ENCODE measurements around the gene DGCR6L.
"Not testable (repeated sequence)": the region's sequence is repeated elsewhere in the genome, so short reads cannot be mapped to it uniquely, and the experiment has no call there.

- TF ChIP-seq CTCF (IDR thresholded peaks at IDR 0.05); POLR2AphosphoS5 (IDR thresholded peaks at IDR 0.05; ENCODE audit: insufficient read depth in 1 of 2, low read depth in 1 of 2); POLR2A (IDR thresholded peaks at IDR 0.05): not testable (repeated sequence)
Observed at GRCh38 chr22:20357967-20358366, 38.1 kb upstream of the DGCR6L start.
